GM19238 (cell line): Measurements from ENCODE around the gene MOSPD2.

Experiments used
- DNase-seq: peaks from one replicate; pipeline ENCODE4 v3.0.0; 2011; ENCODE audit warnings: low spot score; ENCODE audit not compliant: insufficient read length

The MOSPD2 gene

GRCh38 chrX:14915596-14915995, 42.4 kb downstream of the MOSPD2 start:
- no peak for DNase-seq

GRCh38 chrX:14916017-14916674, 42.9 kb downstream of the MOSPD2 start:
- no peak for DNase-seq

GRCh38 chrX:14919407-14919806, 46.2 kb downstream of the MOSPD2 start:
- DNase-seq, result no peak

DNA sequence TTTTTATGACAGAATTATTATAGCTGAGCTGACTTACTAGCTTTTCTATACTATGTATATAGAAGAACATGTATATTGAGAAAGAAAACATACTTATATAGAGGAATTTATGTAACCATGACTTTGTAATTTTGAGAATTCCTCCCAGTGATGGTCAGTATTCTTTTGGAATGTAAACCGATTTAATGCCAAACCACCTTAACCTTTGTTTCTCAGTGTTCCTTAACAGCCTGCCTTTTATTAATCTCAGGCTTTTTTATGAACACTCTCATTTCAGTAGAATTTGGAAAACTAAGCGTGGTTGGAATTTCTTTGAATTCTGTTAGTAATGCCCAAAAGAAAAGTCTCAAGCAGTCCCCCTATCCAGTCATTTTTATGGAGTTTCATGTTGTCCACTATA, 47.0 kb downstream of the MOSPD2 start:
- no peak for DNase-seq

DNA sequence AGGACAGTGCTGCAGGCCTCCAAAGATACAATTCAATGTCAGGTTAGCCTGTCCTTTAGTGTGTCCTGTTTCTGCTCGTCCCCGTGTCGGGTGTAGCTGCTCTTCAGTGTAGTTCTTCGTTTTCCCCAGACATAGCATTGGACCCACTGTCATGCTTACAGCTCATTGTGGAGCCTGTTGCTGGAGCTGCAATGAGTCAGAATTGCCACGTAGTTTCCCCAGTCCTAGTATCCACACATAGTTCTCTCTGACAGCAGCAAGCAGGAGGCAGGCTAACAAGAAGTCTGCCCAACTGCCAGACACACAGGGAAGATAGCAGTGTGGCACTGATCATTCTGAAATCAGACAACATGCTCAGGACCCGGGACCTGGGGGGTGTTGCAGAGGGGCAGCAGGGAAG, 49.2 kb downstream of the MOSPD2 start:
- DNase-seq, result no peak

GRCh38 chrX:14923761-14924160, 50.5 kb downstream of the MOSPD2 start:
- DNase-seq, result no peak

- no peak for DNase-seq
These were observed 53.2 kb downstream of the MOSPD2 start for GRCh38 chrX:14926471-14926870.

GRCh38 chrX:14927401-14927800, 54.2 kb downstream of the MOSPD2 start:
- DNase-seq, result no peak

- no peak for DNase-seq
These were observed 57.4 kb downstream of the MOSPD2 start for GRCh38 chrX:14930663-14931062.

GRCh38 chrX:14932136-14932535, 58.9 kb downstream of the MOSPD2 start:
- DNase-seq, result no peak

- DNase-seq, result no peak
These were observed 61.2 kb downstream of the MOSPD2 start for GRCh38 chrX:14934423-14934822.

DNA sequence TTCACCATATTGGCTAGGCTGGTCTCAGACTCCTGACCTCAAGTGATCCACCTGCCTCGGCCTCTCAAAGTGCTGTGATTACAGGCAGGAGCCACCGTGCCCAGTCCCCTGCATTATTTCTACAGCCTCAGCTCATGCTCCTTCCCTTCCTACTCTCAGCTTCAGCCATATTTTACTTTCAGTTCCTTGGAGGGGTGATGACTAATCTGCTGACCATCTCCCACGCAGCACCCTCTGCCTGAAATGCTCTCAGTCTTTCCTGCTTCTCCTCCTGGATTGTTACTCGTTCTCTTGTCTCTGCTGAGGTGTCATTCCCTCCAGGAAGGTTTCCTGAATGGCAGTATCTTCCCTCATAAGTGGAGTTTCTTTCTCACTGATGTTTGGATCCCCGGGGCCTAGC, 63.3 kb downstream of the MOSPD2 start:
- DNase-seq, result no peak

DNA sequence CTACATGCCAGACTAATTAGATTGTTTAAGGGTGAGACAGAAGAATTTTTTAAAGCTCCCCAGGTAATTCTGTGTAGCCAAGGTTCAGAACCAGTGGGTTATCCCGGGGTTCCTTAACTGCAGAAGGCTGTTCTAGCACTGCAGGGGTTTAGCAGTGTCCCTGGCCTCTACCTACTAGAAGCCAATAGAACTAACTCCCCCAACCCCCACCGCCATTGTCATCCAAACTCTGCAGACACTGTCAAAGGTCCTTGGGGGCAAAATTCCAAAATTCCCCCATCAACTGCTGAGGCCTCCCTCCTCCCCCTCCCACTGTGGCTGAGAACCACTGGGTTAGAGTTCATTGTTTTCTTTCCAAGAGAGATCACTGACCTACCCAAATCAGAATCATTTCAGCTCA, 66.4 kb downstream of the MOSPD2 start:
- DNase-seq, result no peak

- DNase-seq, result no peak
These were observed 68.1 kb downstream of the MOSPD2 start for GRCh38 chrX:14941301-14941700.

DNA sequence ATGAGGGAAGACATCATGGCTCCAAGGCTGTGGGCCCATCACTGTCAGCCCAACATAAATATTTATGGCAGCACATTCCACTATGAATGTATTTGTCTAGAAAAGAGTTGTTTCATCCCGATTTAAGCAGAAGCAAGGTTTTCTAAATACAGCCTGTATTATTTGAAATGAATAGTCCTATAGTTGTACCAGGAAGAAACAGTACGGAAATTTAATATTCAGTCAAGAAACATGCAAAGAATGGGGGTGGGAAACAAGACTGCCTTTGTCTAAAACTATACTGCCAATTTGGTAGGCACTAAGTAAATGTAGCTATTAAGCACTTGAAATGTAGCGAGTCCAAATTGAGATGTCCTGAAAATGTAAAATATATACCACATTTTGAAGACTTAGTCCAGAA, 69.1 kb downstream of the MOSPD2 start:
- DNase-seq, result no peak

GRCh38 chrX:14943962-14944361, 70.7 kb downstream of the MOSPD2 start:
- no peak for DNase-seq

GRCh38 chrX:14946606-14947155, 73.5 kb downstream of the MOSPD2 start:
- no peak for DNase-seq

GRCh38 chrX:14948691-14949090, 75.5 kb downstream of the MOSPD2 start:
- DNase-seq, result no peak

DNA sequence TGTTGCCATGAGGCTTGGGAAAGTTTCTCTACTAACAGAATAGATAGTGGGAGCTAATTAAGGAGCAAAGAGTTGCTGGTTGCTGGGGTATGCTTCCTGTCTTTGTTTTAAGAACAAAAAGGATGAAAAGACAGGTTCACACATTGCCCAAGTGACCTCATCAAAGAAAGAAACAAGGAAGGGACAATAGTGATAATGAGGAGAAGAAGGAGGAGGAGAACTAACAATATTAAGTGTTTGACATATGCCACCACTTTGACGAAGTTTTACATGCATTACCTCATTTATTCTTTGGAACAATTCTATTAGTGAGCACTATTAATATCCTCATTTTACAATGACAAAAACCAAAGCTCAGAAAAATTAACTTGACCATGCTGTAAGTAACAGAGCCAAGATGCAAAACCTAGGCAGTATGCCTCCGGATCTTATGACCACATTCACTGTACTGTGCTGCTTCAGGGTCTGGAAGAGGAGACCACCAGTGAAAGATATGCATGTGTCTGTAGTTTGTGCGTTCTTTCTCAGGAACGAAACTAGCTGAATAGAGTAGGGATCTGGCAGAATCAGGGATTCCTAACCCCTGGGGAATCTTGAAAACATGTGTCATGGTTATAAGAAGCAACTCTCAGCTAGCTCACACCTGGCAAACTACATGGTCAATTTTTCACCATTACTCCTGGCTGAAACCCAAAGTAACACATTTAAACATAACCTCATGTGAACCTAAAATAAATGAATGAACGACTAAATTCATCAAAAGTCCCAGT, 83.8 kb downstream of the MOSPD2 start:
- no peak for DNase-seq

DNA sequence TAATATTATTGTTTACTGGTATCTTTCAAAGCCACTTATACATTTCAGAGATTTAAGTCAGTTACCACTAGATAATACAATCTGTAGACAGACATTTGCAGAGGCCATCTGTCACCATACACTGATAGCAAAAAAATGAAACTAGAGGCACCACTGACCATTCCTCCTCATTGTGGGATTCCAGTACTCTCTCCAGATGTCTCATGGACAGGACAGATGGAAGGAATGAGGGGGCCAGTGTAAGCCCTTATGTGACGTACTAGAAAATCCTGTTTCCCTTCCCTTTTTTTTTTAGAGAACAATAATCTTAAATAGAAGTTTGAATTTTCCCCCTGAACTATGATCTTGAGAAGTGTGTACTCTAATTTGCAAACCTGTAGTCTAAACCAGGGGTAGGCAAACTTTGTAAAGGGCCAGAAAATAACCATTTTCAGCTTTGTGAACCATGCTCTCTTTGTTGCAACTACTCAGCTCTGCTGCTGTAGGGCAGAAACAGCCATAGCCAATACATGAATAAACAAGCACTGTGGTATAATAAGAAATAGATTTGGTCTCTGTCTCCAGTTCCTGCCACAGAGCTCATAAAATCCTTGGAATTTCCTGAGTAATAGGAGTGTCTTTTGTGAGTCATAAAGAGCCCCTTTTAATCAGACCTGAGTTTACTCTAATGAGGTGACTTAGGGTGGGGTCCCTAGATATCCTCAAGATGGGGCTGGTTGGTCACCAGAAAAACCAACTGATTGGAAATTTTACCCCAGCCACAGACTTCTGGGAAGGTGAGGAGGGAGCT, 90.4 kb downstream of the MOSPD2 start:
- DNase-seq, result no peak

- no peak for DNase-seq
These were observed 91.3 kb downstream of the MOSPD2 start for GRCh38 chrX:14964500-14964899.
